Activated naive CD8-positive, alpha-beta T cell treated with anti-CD3 and anti-CD28 coated beads, Interleukin-2, amount 10 ng/mL, durations not matched to agents 7 days and 5 days (primary cell): ENCODE results near the gene SMR3A. TPM values are rescaled to one million over a fixed set of nuclear protein-coding genes. Genes with fewer than 3 reads are reported as not detected.

ENCODE experiments used
- ATAC-seq: fragments of 150-1000 bp; cut with Tn5 transposase; one replicate; pipeline ENCODE4 v1.10.0; 2021; ENCODE audit warnings: low read depth, moderate library complexity
- POLR2A ChIA-PET: fragments of 350-600 bp; sonication (Branson Sonifier 250); formaldehyde crosslinking; loops from one replicate; lab custom pipeline; 2021; ENCODE audit warnings: antibody characterized with exemption; lab: Charles Lee
- DNase-seq: peaks from one replicate; pipeline ENCODE4 v3.0.0; 2021
- H3K27ac Mint-ChIP-seq: one replicate; pipeline ENCODE4 v1.8.0; 2022; ENCODE audit warnings: mild to moderate bottlenecking, mixed read lengths
- H3K27me3 Mint-ChIP-seq: one replicate; pipeline ENCODE4 v1.8.0; 2022; ENCODE audit warnings: mild to moderate bottlenecking, moderate library complexity, mixed read lengths
- H3K36me3 Mint-ChIP-seq: one replicate; pipeline ENCODE4 v1.8.0; 2021; ENCODE audit warnings: mild to moderate bottlenecking, mixed read lengths
- H3K4me1 Mint-ChIP-seq: one replicate; pipeline ENCODE4 v1.8.0; 2021; ENCODE audit warnings: mixed read lengths
- H3K4me3 Mint-ChIP-seq: one replicate; pipeline ENCODE4 v1.8.0; 2022; ENCODE audit warnings: mild to moderate bottlenecking, moderate library complexity, mixed read lengths
- H3K9me3 Mint-ChIP-seq: one replicate; pipeline ENCODE4 v1.8.0; 2021; ENCODE audit warnings: mixed read lengths
- total RNA-seq, 2 experiments: library from RNA; stranded (reverse); gene quantifications; one replicate each; pipeline ENCODE4 v1.2.3, GENCODE V29; 2021

The SMR3A gene
- total RNA-seq, 2 experiments from 2014 or later, result not detected

GRCh38 chr4:70380578-70380977 is 20.0 kb downstream of the SMR3A start:
- Mint-ChIP-seq H3K36me3 (no peaks in the 10 kb centered on the region), H3K4me3 (no peak overlapping the region), H3K27me3 (no peaks in the 10 kb centered on the region), H3K27ac (no peak overlapping the region), H3K4me1 (no peaks in the 10 kb centered on the region), H3K9me3 (no peaks in the 10 kb centered on the region)
- POLR2A ChIA-PET, result no interaction called here
- ATAC-seq, result no peak
- DNase-seq, result no peak

GRCh38 chr4:70382691-70383181 is 22.2 kb downstream of the SMR3A start, which contains the start of gene SMR3B:
TSS of gene SMR3B (plus strand) at chr4:70383131. CDS start at chr4:70384511, 1,380 bp downstream.
- H3K27me3 Mint-ChIP-seq, result no peaks in the 10 kb centered on the region
- DNase-seq, result no peak
- POLR2A ChIA-PET, result no interaction called here
- H3K27ac Mint-ChIP-seq, result no peak within 1 kb of the TSS
- H3K4me3 Mint-ChIP-seq, result no peak within 1 kb of the TSS
- H3K4me1 Mint-ChIP-seq, result no peaks in the 10 kb centered on the region
- no peak for ATAC-seq
- no peaks in the 10 kb centered on the region for H3K36me3 Mint-ChIP-seq
- H3K9me3 Mint-ChIP-seq, result no peaks in the 10 kb centered on the region

DNA sequence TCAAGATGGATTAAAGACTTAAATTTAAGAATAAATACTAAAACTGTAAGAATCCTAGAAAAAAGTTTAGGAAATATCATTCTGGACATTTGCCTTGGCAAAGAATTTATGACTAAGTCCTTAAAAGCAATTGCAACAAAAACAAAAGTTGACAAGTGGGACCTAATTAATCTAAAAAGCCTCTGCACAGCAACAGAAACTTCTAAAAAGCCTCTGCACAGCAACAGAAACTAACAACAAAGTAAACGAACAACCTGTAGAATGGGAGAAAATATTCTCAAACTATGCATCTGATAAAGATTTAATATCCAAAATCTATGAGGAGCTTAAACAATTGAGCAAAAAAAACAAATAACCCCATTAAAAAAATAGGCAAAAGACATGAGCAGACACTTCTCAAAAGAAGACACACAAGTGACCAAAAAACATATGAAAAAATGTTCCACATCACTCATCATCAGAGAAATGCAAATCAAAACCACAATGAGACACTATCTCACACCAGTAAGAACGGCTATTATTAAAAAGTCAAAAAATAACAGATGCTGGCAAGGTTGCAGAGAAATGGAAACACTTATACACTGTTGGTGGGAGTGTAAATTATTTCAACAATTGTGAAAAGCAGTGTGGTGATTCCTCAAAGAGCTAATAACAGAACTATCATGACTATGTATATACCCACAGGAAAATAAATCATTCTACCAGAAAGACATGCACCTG is 31.7 kb downstream of the SMR3A start:
- ATAC-seq (no peak), DNase-seq (no peak)
- POLR2A ChIA-PET, result no interaction called here
- Mint-ChIP-seq H3K27ac (no peak overlapping the region), H3K36me3 (no peaks in the 10 kb centered on the region), H3K9me3 (no peaks in the 10 kb centered on the region), H3K27me3 (no peaks in the 10 kb centered on the region), H3K4me1 (no peaks in the 10 kb centered on the region), H3K4me3 (no peak overlapping the region)

- DNase-seq (no peak), ATAC-seq (no peak)
- H3K36me3 Mint-ChIP-seq, result no peaks in the 10 kb centered on the region
- POLR2A ChIA-PET, result no interaction called here
- H3K27ac Mint-ChIP-seq, result no peak within 1 kb of the TSS
- H3K9me3 Mint-ChIP-seq, result no peaks in the 10 kb centered on the region
- H3K27me3 Mint-ChIP-seq, result no peaks in the 10 kb centered on the region
- no peak within 1 kb of the TSS for H3K4me3 Mint-ChIP-seq
- H3K4me1 Mint-ChIP-seq, result no peaks in the 10 kb centered on the region
Observed at GRCh38 chr4:70397580-70397979, 37.0 kb downstream of the SMR3A start, which contains the start of gene OPRPN. TSS of gene OPRPN (plus strand) at chr4:70397940. CDS start at chr4:70399286, 1,346 bp downstream.

GRCh38 chr4:70399319-70399718 is 38.8 kb downstream of the SMR3A start:
- Mint-ChIP-seq H3K27me3 (no peaks in the 10 kb centered on the region), H3K36me3 (no peaks in the 10 kb centered on the region), H3K4me3 (no peak overlapping the region), H3K4me1 (no peaks in the 10 kb centered on the region), H3K27ac (no peak overlapping the region), H3K9me3 (no peaks in the 10 kb centered on the region)
- ATAC-seq (no peak), DNase-seq (no peak)
- POLR2A ChIA-PET, result no interaction called here

DNA sequence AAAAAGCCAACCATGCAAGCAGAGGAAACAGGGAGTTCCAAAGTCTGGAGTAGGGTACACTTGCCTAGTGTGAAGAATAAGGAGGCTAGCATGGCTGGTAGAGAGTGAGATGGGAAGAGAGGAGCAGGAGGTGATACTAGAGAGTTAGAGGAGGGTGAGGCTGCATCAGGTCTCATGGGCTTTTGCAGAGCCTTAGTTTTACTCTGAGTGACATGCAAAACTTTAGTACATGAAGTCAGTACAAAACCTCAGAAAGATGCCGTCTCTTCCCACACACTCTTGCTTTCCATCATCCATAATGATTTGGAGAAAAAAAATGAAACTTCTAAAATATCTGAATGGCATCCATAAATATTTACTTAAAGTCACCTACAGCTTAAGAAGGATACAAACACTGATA is 42.2 kb downstream of the SMR3A start:
- Mint-ChIP-seq H3K27me3 (no peaks in the 10 kb centered on the region), H3K27ac (no peak overlapping the region), H3K36me3 (no peaks in the 10 kb centered on the region), H3K4me1 (no peaks in the 10 kb centered on the region), H3K9me3 (no peaks in the 10 kb centered on the region), H3K4me3 (no peak overlapping the region)
- POLR2A ChIA-PET, result no interaction called here
- no peak for DNase-seq
- no peak for ATAC-seq

GRCh38 chr4:70405765-70406164 is 45.2 kb downstream of the SMR3A start:
- Mint-ChIP-seq H3K4me1 (no peaks in the 10 kb centered on the region), H3K36me3 (no peaks in the 10 kb centered on the region), H3K27me3 (no peaks in the 10 kb centered on the region), H3K9me3 (no peaks in the 10 kb centered on the region), H3K4me3 (no peak overlapping the region), H3K27ac (no peak overlapping the region)
- POLR2A ChIA-PET, result no interaction called here
- ATAC-seq (no peak), DNase-seq (no peak)

Other genes starting within 250 kb of the SMR3A start
- gene PRR27, start 206.5 kb upstream of the SMR3A start, total RNA-seq, result not detected
- gene ODAM, start 165.0 kb upstream of the SMR3A start, total RNA-seq, result not detected
- not detected for gene FDCSP, start 134.6 kb upstream of the SMR3A start, total RNA-seq
- gene CSN3, start 118.2 kb upstream of the SMR3A start, total RNA-seq, result not detected
- gene CABS1, start 25.8 kb upstream of the SMR3A start, total RNA-seq, result not detected
- gene SMR3B, start 22.4 kb downstream of the SMR3A start, total RNA-seq, result not detected
- not detected for gene OPRPN, start 37.2 kb downstream of the SMR3A start, total RNA-seq
- gene MUC7, start 111.4 kb downstream of the SMR3A start, total RNA-seq, result not detected
- gene AMTN, start 157.8 kb downstream of the SMR3A start, total RNA-seq, result not detected
- gene AMBN, start 231.5 kb downstream of the SMR3A start, total RNA-seq, result not detected